ENCODE results near the gene GASK1B. TPM values are rescaled to one million over a fixed set of nuclear protein-coding genes. Genes with fewer than 3 reads are reported as not detected.
A peak's percentile ranks its signal among the peaks of the same experiment; 100 is the strongest.

The GASK1B gene
- total RNA-seq (10 to 100 TPM; 62.9 to 81.4 (median 76.7) TPM), polyA plus RNA-seq (25.8 TPM)
- long read RNA-seq, donor 1, full-length matches to known transcripts, result 33 of 76 reads
- long read RNA-seq, donor 1, partial matches to known transcripts, result 38 of 76 reads
- long read RNA-seq, donor 1, other reads (novel, unspliced or antisense), result 5 of 76 reads
- long read RNA-seq, donor 2, full-length matches to known transcripts, result 15 of 30 reads
- long read RNA-seq, donor 2, partial matches to known transcripts, result 12 of 30 reads
- long read RNA-seq, donor 2, other reads (novel, unspliced or antisense), result 3 of 30 reads
- long read RNA-seq, donor 3, full-length matches to known transcripts, result 77 of 192 reads
- long read RNA-seq, donor 3, partial matches to known transcripts, result 89 of 192 reads
- long read RNA-seq, donor 3, other reads (novel, unspliced or antisense), result 26 of 192 reads
- long read RNA-seq, donor 4, full-length matches to known transcripts, result 14 of 30 reads
- long read RNA-seq, donor 4, partial matches to known transcripts, result 15 of 30 reads
- long read RNA-seq, donor 4, other reads (novel, unspliced or antisense), result 1 of 30 reads

- WGBS, result 2% methylated on average over 12 of the region's 12 CpGs
- peak; percentile 74 to 77 for ATAC-seq
- Histone ChIP-seq H3K4me3 (ENCODE audit: low read length) (peak within 1 kb of the TSS; percentile 50), H3K4me1 (ENCODE audit: control insufficient read depth, insufficient read depth, low read length) (peaks cover 3% of the 10 kb centered on the region), H3K27ac (ENCODE audit: low read length) (peak within 1 kb of the TSS; percentile 98), H3K9me3 (ENCODE audit: control insufficient read depth, low read length) (no peaks in the 10 kb centered on the region), H3K27me3 (ENCODE audit: control insufficient read depth, insufficient read depth) (no peaks in the 10 kb centered on the region)
- peak in 2 of 3 donors; percentile 24 to 63 for DNase-seq
- intact Hi-C loops (cut with DNase I), result loop anchor here in 3 of 4 donors (5.0 to 10.0 kb wide), 2 partner anchors 178 to 180 kb away; no protein-coding TSS in a partner anchor
These were observed at the start of gene GASK1B for GRCh38 chr4:158172261-158173258. Gene GASK1B (minus strand): TSS chr4:158173025. CDS start chr4:158171375, 1,650 bp downstream.

DNA sequence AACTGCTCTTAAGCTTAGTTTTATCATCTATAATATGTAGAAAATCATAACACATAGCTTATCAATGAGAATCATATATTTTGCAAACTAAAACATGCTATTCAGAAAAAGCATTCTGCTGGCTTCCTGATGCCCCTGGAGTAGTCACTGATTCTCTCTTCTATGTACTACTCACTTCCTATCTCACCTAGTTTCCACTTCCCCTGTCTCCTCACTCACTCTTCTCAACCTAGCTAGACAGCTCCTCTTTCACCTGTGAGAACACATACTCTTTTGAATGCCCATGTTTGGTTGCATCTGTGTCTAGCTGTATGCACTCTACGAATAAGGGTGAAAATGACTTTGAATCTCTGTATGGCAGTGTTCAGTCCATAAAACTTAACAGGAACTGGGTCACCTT, 46.8 kb upstream of the GASK1B start:
- Histone ChIP-seq H3K9me3 (ENCODE audit: control insufficient read depth, low read length) (no peaks in the 10 kb centered on the region), H3K27ac (ENCODE audit: low read length) (no peak overlapping the region), H3K4me3 (ENCODE audit: low read length) (no peak overlapping the region), H3K27me3 (ENCODE audit: control insufficient read depth, insufficient read depth) (no peaks in the 10 kb centered on the region), H3K4me1 (ENCODE audit: control insufficient read depth, insufficient read depth, low read length) (no peaks in the 10 kb centered on the region)
- intact Hi-C loops (cut with DNase I), result no loop called here
- DNase-seq, result no peak
- ATAC-seq, result no peak
- 90% methylated on average over 1 of the region's 1 CpG for WGBS

DNA sequence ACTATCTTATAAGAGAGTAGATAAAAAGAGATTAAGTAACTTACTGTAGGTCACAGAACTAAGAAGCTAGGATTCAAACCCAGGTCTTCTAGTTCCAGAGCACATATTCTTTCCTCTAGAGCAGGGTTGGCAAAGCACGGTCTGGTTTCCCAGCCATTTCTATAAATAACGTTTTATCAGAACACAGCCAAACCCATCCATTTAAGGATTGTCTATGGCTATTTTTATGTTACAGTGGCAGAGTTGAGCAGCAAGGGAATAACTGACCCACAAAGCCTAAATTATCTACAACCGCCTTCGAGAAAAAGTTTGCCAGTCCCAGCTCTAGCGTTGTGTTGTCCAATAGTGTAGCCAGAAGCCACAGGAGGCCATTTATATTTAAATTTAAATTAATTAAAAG, 44.9 kb upstream of the GASK1B start:
- no peak overlapping the region for H3K27ac ChIP-seq (ENCODE audit: low read length)
- intact Hi-C loops (cut with DNase I), result no loop called here
- H3K27me3 ChIP-seq (ENCODE audit: control insufficient read depth, insufficient read depth), result no peaks in the 10 kb centered on the region
- 60% methylated on average over 5 of the region's 5 CpGs for WGBS
- ATAC-seq (peak; percentile 74 to 88), DNase-seq (no peak)
- no peak overlapping the region for H3K4me3 ChIP-seq (ENCODE audit: low read length)
- no peaks in the 10 kb centered on the region for H3K4me1 ChIP-seq (ENCODE audit: control insufficient read depth, insufficient read depth, low read length)
- no peaks in the 10 kb centered on the region for H3K9me3 ChIP-seq (ENCODE audit: control insufficient read depth, low read length)

DNA sequence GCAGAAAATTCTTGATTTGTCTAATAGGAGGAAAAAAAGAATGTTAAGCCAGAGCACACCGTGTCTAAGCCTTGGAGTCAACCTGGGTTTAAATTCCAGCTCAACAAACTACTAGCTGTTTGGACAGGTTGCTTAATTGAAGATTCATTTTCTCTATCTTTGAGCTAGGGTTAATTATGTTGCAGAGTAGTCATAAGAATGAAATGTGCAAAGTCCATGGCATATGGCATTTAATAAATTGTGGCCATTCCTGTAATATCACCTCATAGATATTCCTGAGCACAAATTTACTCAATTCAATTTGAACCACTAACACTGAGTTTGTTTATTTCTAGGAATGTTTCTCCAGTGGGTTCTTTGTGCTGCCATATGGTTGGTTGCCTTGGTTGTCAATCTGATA, 42.0 kb upstream of the GASK1B start:
- Histone ChIP-seq H3K4me3 (ENCODE audit: low read length) (no peak overlapping the region), H3K27me3 (ENCODE audit: control insufficient read depth, insufficient read depth) (no peaks in the 10 kb centered on the region), H3K9me3 (ENCODE audit: control insufficient read depth, low read length) (no peaks in the 10 kb centered on the region), H3K4me1 (ENCODE audit: control insufficient read depth, insufficient read depth, low read length) (no peaks in the 10 kb centered on the region), H3K27ac (ENCODE audit: low read length) (no peak overlapping the region)
- intact Hi-C loops (cut with DNase I), result no loop called here
- ATAC-seq (no peak), DNase-seq (no peak)
- 93% methylated on average over 1 of the region's 1 CpG for WGBS

DNA sequence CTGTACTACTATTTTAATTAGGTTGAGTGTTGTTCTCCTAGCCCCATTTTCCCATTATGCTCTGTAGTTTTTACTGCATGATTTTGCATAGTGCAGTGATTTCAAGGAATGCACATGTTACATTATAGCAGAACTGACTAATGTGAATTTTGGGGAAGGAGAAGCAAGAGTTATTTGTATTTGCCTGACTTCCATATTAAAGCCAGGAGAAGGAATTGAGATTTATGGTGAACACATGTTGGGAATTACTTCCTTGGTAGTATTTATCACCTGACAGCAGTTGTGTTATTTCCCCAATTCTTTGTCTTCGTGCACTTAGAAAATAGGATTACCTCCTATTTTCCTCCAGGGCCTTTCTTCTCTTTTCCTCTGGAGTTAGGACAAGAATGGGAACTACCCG, 40.6 kb upstream of the GASK1B start:
- no peak for DNase-seq
- intact Hi-C loops (cut with DNase I), result no loop called here
- no peak overlapping the region for H3K27ac ChIP-seq (ENCODE audit: low read length)
- no peaks in the 10 kb centered on the region for H3K4me1 ChIP-seq (ENCODE audit: control insufficient read depth, insufficient read depth, low read length)
- H3K27me3 ChIP-seq (ENCODE audit: control insufficient read depth, insufficient read depth), result no peaks in the 10 kb centered on the region
- ATAC-seq, result no peak
- no peaks in the 10 kb centered on the region for H3K9me3 ChIP-seq (ENCODE audit: control insufficient read depth, low read length)
- H3K4me3 ChIP-seq (ENCODE audit: low read length), result no peak overlapping the region
- WGBS, result 87% methylated on average over 2 of the region's 2 CpGs

DNA sequence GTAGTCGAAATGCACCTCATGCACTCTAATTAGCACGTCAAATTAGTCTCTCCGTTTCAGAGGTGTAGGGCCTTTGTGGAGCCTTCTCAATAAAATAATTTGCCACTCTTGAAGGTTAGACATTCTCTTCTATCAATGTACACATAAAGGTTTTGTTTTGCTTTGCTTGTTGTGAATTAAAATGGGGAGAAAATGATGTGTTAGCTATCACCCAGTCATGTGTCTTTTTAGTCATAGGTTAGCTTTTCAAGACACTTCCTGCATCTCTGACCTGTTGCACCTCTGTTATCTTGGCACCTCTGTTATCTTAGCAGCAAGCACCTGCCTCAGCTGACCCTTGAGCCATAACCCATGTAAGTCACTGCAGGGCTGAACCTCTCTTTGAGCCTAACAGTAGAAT, 38.4 kb upstream of the GASK1B start:
- WGBS, result 40% methylated on average over 3 of the region's 3 CpGs
- intact Hi-C loops (cut with DNase I), result no loop called here
- H3K27ac ChIP-seq (ENCODE audit: low read length), result no peak overlapping the region

GRCh38 chr4:158209825-158210807, 37.3 kb upstream of the GASK1B start, which contains the start of gene TMEM144:
Gene TMEM144 (plus strand): TSS chr4:158210486. CDS start chr4:158212668, 2,182 bp downstream.
- H3K9me3 ChIP-seq (ENCODE audit: control insufficient read depth, low read length), result no peaks in the 10 kb centered on the region
- H3K4me1 ChIP-seq (ENCODE audit: control insufficient read depth, insufficient read depth, low read length), result no peaks in the 10 kb centered on the region
- H3K27me3 ChIP-seq (ENCODE audit: control insufficient read depth, insufficient read depth), result no peaks in the 10 kb centered on the region
- WGBS, result 9% methylated on average over 34 of the region's 34 CpGs
- DNase-seq (peak; percentile 95 to 96 (median 96)), ATAC-seq (peak; percentile 99 to 100)
- H3K4me3 ChIP-seq (ENCODE audit: low read length), result peak within 1 kb of the TSS; percentile 74
- H3K27ac ChIP-seq (ENCODE audit: low read length), result peak within 1 kb of the TSS; percentile 90
- intact Hi-C loops (cut with DNase I), result no loop called here

More for the DNA sequence above, 38.4 kb upstream of the GASK1B start:
- ATAC-seq (no peak), DNase-seq (no peak)
- Histone ChIP-seq H3K9me3 (ENCODE audit: control insufficient read depth, low read length) (no peaks in the 10 kb centered on the region), H3K4me3 (ENCODE audit: low read length) (peak overlapping the region; percentile 74), H3K27me3 (ENCODE audit: control insufficient read depth, insufficient read depth) (no peaks in the 10 kb centered on the region), H3K4me1 (ENCODE audit: control insufficient read depth, insufficient read depth, low read length) (no peaks in the 10 kb centered on the region)

DNA sequence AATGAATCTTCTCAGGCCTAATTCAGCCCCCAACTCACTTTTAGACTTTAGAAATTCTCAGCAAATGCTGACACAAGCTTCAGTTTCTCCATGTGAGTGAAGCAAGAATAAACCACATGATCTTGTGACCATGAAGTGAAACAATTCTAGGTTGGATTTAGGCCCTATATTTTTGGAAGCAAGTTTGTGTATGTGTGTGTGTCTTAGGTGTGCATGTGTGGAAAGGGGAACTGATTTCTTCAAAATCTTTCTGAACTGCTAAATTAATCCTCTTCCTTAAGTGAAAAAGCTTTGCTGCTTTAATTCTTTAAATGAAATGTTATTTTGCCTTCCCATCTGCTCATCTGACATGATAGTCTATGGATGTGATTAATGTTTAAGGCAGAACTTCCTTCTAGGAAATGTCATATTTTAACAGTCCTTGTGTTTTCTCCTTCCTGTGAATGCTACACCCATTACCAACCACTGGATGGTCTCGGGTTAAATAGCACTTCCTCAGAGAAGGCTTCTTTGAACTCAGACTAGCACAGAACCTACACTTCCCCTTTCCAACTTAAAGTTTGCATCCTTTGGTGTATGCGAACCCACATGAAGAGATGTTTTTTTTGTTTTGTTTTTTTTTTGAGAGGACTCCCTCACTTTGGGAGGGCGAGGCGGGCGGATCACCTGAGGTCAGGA, 36.3 kb upstream of the GASK1B start:
- peak overlapping the region; percentile 2 for H3K27ac ChIP-seq (ENCODE audit: low read length)
- H3K4me1 ChIP-seq (ENCODE audit: control insufficient read depth, insufficient read depth, low read length), result no peaks in the 10 kb centered on the region
- no peaks in the 10 kb centered on the region for H3K27me3 ChIP-seq (ENCODE audit: control insufficient read depth, insufficient read depth)
- no peak overlapping the region for H3K4me3 ChIP-seq (ENCODE audit: low read length)
- 79% methylated on average over 5 of the region's 5 CpGs for WGBS
- DNase-seq (no peak), ATAC-seq (peak in 1 of 2 donors; percentile 28)
- intact Hi-C loops (cut with DNase I), result no loop called here
- no peaks in the 10 kb centered on the region for H3K9me3 ChIP-seq (ENCODE audit: control insufficient read depth, low read length)

GRCh38 chr4:158203929-158204328, 31.1 kb upstream of the GASK1B start:
- WGBS, result 98% methylated on average over 3 of the region's 3 CpGs
- intact Hi-C loops (cut with DNase I), result no loop called here
- no peak for ATAC-seq

More at GRCh38 chr4:158203929-158204328, 31.1 kb upstream of the GASK1B start:
- DNase-seq, result no peak
- no peaks in the 10 kb centered on the region for H3K4me1 ChIP-seq (ENCODE audit: control insufficient read depth, insufficient read depth, low read length)
- no peaks in the 10 kb centered on the region for H3K9me3 ChIP-seq (ENCODE audit: control insufficient read depth, low read length)
- no peaks in the 10 kb centered on the region for H3K27me3 ChIP-seq (ENCODE audit: control insufficient read depth, insufficient read depth)
- H3K27ac ChIP-seq (ENCODE audit: low read length), result no peak overlapping the region
- no peak overlapping the region for H3K4me3 ChIP-seq (ENCODE audit: low read length)

All from right cardiac atrium (tissue), 5 donors.